K562 (cell line): ENCODE data around the gene TMPRSS7. TPM values are rescaled to one million over a fixed set of nuclear protein-coding genes. Genes with fewer than 3 reads are reported as not detected.

Source experiments
- ATAC-seq: fragments of 200-7000 bp; cut with Tn5 transposase; 3 replicates; pipeline ENCODE4 v1.9.1; 2020; ENCODE audit warnings: moderate library complexity
- BruUV-seq: library from RNA; stranded (reverse); fragments of 400-500 nt; replicated peaks from 2 replicates; lab custom pipeline; 2021; lab: Mats Ljungman, UMichigan
- CTCF ChIA-PET: fragments of 300-600 bp; formaldehyde crosslinking; extraction: SDS; loops from one replicate; lab custom pipeline; 2021; ENCODE audit warnings: low intra/inter-chr PET ratio; lab: Yijun Ruan, JAX
- POLR2A ChIA-PET: fragments of 300-600, 350-650 bp; sonication (Branson Sonifier 250); formaldehyde crosslinking; extraction: SDS; loops from one replicate; lab custom pipeline; 2021; ENCODE audit warnings: antibody characterized with exemption, inconsistent platforms; lab: Yijun Ruan, JAX
- DNase-seq, 4 experiments: peaks; one replicate each; pipeline versions ENCODE4 v3.0.0 to v3.0.0-alpha.2; 2011 to 2018; ENCODE audit warnings: low spot score in 3 of 4, mixed read lengths in 3 of 4; ENCODE audit errors: extremely low read depth in 1 of 4
- FAIRE-seq: peaks from 2 replicates; lab custom pipeline; 2011; peaks lifted over from hg19 to GRCh38; lab: Jason Lieb, UNC
- H2AFZ ChIP-seq: 2 replicates; pipeline ENCODE4 v1.6.0; 2011; ENCODE audit warnings: low read depth, low read length, control low read depth, inconsistent platforms
- H3K27ac ChIP-seq: fragments of 200-600 bp; 3 replicates; pipeline ENCODE4 v1.8.0; 2011; ENCODE audit warnings: low read depth, mild to moderate bottlenecking, control low read depth, inconsistent platforms, low read length, moderate library complexity, mixed read lengths; ENCODE audit errors: extremely low read depth
- H3K27me3 ChIP-seq, 2 experiments: fragments of 300-600 bp in 1 of 2; 2 replicates in 1 of 2; 3 replicates in 1 of 2; pipeline versions ENCODE4 v1.6.0 to v1.8.0; 2011; ENCODE audit warnings: inconsistent platforms in 2 of 2, low read length in 2 of 2, mild to moderate bottlenecking in 1 of 2, mixed read lengths in 1 of 2, moderate library complexity in 1 of 2; ENCODE audit not compliant: control insufficient read depth in 2 of 2, insufficient read depth in 2 of 2
- H3K36me3 ChIP-seq: fragments of 300-600 bp; 3 replicates; pipeline ENCODE4 v1.8.0; 2011; ENCODE audit warnings: mild to moderate bottlenecking, low read length, inconsistent platforms; ENCODE audit not compliant: control insufficient read depth, insufficient read depth
- H3K4me1 ChIP-seq, 2 experiments: fragments of 200-600 bp in 1 of 2; replicated peaks in 1 of 2; 2 replicates in 1 of 2; 3 replicates in 1 of 2; pipeline versions ENCODE4 v1.5.1 to v1.8.0; 2011; ENCODE audit warnings: inconsistent platforms in 2 of 2, low read length in 2 of 2, mild to moderate bottlenecking in 1 of 2, mixed read lengths in 1 of 2, moderate library complexity in 1 of 2; ENCODE audit not compliant: control insufficient read depth in 2 of 2, insufficient read depth in 2 of 2
- H3K4me2 ChIP-seq: 2 replicates; pipeline ENCODE4 v1.6.1; 2011; ENCODE audit warnings: low read length, control low read depth, inconsistent platforms, mixed read lengths; ENCODE audit not compliant: insufficient read depth
- H3K4me3 ChIP-seq: fragments of 200-600 bp; sonication (generic), shearing (Covaris generic); 2 replicates; pipeline ENCODE4 v1.5.1; 2016; ENCODE audit warnings: control low read depth, inconsistent platforms
- H3K79me2 ChIP-seq: fragments of 200-600 bp; 3 replicates; pipeline ENCODE4 v1.8.0; 2011; ENCODE audit warnings: low read length, inconsistent platforms; ENCODE audit not compliant: control insufficient read depth, insufficient read depth
- H3K9ac ChIP-seq, 2 experiments: 2 replicates each; pipeline versions ENCODE4 v1.6.0 to v1.6.1; 2011; ENCODE audit warnings: low read depth in 2 of 2, low read length in 2 of 2, control low read depth in 1 of 2, inconsistent platforms in 1 of 2, mild to moderate bottlenecking in 1 of 2, mixed read lengths in 1 of 2; ENCODE audit not compliant: insufficient read depth in 1 of 2
- H3K9me1 ChIP-seq: one replicate; pipeline ENCODE4 v1.6.0; 2011; ENCODE audit warnings: inconsistent platforms, mild to moderate bottlenecking, low read length, moderate library complexity; ENCODE audit not compliant: control insufficient read depth, insufficient read depth
- H3K9me3 ChIP-seq: replicated peaks from 2 replicates; pipeline ENCODE4 v1.5.1; 2011; ENCODE audit warnings: low read depth, low read length, inconsistent platforms; ENCODE audit not compliant: control insufficient read depth, insufficient read depth
- H4K20me1 ChIP-seq: replicated peaks from 2 replicates; pipeline ENCODE4 v1.6.1; 2011; ENCODE audit warnings: low read length, inconsistent platforms, mixed read lengths; ENCODE audit not compliant: control insufficient read depth, insufficient read depth
- BRCA1 ChIP-seq, 2 experiments: fragments of 450-650 bp in 1 of 2; sonication (generic) in 1 of 2; formaldehyde crosslinking in 1 of 2; IDR thresholded peaks; 2 replicates each; pipeline versions ENCODE4 v1.5.0 to v1.6.1; 2017 to 2020; ENCODE audit warnings: mild to moderate bottlenecking in 1 of 2, missing genetic modification reagents in 1 of 2
- CGGBP1 ChIP-seq: fragments of 250-450 bp; sonication (Bioruptor Pico); IDR thresholded peaks from 2 replicates; pipeline ENCODE4 v1.9.0; 2021; ENCODE audit warnings: mild to moderate bottlenecking
- CHCHD3 ChIP-seq: fragments of 250-450 bp; sonication (Bioruptor Pico); IDR thresholded peaks from 2 replicates; pipeline ENCODE4 v2.1.2; 2022; ENCODE audit warnings: mild to moderate bottlenecking
- FIP1L1 ChIP-seq: fragments of 200-400 bp; formaldehyde crosslinking; IDR thresholded peaks from 2 replicates; pipeline ENCODE4 v1.6.1; 2018; ENCODE audit warnings: mild to moderate bottlenecking, low read depth, low read length; ENCODE audit not compliant: poor library complexity, severe bottlenecking
- NCOA6 ChIP-seq: fragments of 450-650 bp; IDR thresholded peaks from 2 replicates; pipeline ENCODE4 v1.6.1; 2017; ENCODE audit warnings: mild to moderate bottlenecking
- SPI1 ChIP-seq: IDR thresholded peaks from 2 replicates; pipeline ENCODE4 v1.6.1; 2011; ENCODE audit warnings: low read depth, low read length, control low read depth, borderline replicate concordance
- TBL1XR1 ChIP-seq, 2 experiments: IDR thresholded peaks; 2 replicates each; pipeline ENCODE4 v1.6.1; 2012; ENCODE audit warnings: improper control_type of control experiment in 2 of 2, low read length in 2 of 2, mild to moderate bottlenecking in 1 of 2
- WGBS: fragments of 100-300 bp; shearing (Covaris generic); methylation state at CpG from one replicate; pipeline ENCODE4 v1.1.6; 2016; ENCODE audit warnings: low coverage, mixed read lengths; ENCODE audit not compliant: insufficient coverage; ENCODE audit errors: missing lambda C conversion rate; 5-methylcytosine and 5-hydroxymethylcytosine counted together
- in situ Hi-C: fragments of 300-500 bp; cut with MboI; formaldehyde crosslinking; loops from 4 replicates; pipeline ENCODE4 v1.15.0; 2018; ENCODE audit warnings: inconsistent platforms, mixed read lengths
- intact Hi-C: fragments of 100-400 bp; cut with micrococcal nuclease; formaldehyde crosslinking; loops from 2 replicates; pipeline ENCODE4 v1.14.2; 2022
- polyA plus RNA-seq, 8 experiments: library from polyadenylated mRNA; depleted of rRNA in 4 of 8; stranded (reverse) in 5 of 8; unstranded in 3 of 8; fragments of >200 nt; fragmentation: Nextera tagmentation in 2 of 8; fragmentation: Illumina TruSeq in 1 of 8; extraction: Ambion mirVana in 2 of 8; extraction: Trizol in 1 of 8; gene quantifications; 2 replicates each; pipeline versions ENCODE4 v1.2.1 to v1.2.3, GENCODE V29; 2011 to 2014; ENCODE audit warnings: inconsistent platforms in 1 of 8, missing spikeins in 1 of 8
- total RNA-seq, 7 experiments: library from RNA; depleted of rRNA in 6 of 7; stranded (reverse); fragments of >200 nt in 6 of 7; fragmentation: Illumina TruSeq in 2 of 7; extraction: Trizol in 2 of 7; gene quantifications; 2 replicates each; pipeline versions ENCODE4 v1.2.1 to v1.2.3, GENCODE V29; 2011 to 2021; ENCODE audit warnings: low replicate concordance in 1 of 7
- TF ChIP-seq, protein P1 (sequence below): sonication (generic); formaldehyde crosslinking; IDR thresholded peaks from 2 replicates; pipeline ENCODE4 v1.8.0; 2022; ENCODE audit warnings: mild to moderate bottlenecking, missing genetic modification reagents, borderline replicate concordance
- TF ChIP-seq, protein P2 (sequence below): fragments of 250-450 bp; sonication (Bioruptor Pico); IDR thresholded peaks from 2 replicates; pipeline ENCODE4 v1.5.1; 2021; ENCODE audit warnings: mild to moderate bottlenecking
- TF ChIP-seq, protein P3 (sequence below): fragments of 450-650 bp; IDR thresholded peaks from 2 replicates; pipeline ENCODE4 v1.6.1; 2016; ENCODE audit warnings: low read depth, mild to moderate bottlenecking, moderate library complexity

The TMPRSS7 gene
- total and polyA plus RNA-seq, 9 of the 15 experiments (the other 6 are each of a cell fraction or from before 2014, with no cell fraction given), result not detected

GRCh38 chr3:112123548-112123947 is 89.0 kb downstream of the TMPRSS7 start:
- Histone ChIP-seq H3K27me3 (no peaks in the 10 kb centered on the region), H3K79me2 (no peaks in the 10 kb centered on the region), H4K20me1 (no peaks in the 10 kb centered on the region), H3K36me3 (no peaks in the 10 kb centered on the region), H3K4me1 (no peaks in the 10 kb centered on the region), H3K9ac (no peak overlapping the region), H3K9me1 (no peaks in the 10 kb centered on the region), H3K27ac (no peak overlapping the region), H3K4me2 (no peak overlapping the region), H2AFZ (no peak overlapping the region), H3K9me3 (no peaks in the 10 kb centered on the region), H3K4me3 (no peak overlapping the region)
- no TSS peak for BruUV-seq
- ATAC-seq, result no peak
- ChIA-PET CTCF (no interaction called here), POLR2A (no interaction called here)
- no peak for DNase-seq
- TF ChIP-seq NCOA6 (no peak), CHCHD3 (CRISPR knock-in tag) (no peak), CGGBP1 (CRISPR knock-in tag) (no peak)
- in situ Hi-C loops, result loop anchor here (25.0 kb wide), 1 partner anchor 389 kb away; no protein-coding TSS in a partner anchor
- WGBS, result 8% methylated on average over 2 of the region's 2 CpGs
- FAIRE-seq, result no peak
- intact Hi-C loops, result no loop called here

DNA sequence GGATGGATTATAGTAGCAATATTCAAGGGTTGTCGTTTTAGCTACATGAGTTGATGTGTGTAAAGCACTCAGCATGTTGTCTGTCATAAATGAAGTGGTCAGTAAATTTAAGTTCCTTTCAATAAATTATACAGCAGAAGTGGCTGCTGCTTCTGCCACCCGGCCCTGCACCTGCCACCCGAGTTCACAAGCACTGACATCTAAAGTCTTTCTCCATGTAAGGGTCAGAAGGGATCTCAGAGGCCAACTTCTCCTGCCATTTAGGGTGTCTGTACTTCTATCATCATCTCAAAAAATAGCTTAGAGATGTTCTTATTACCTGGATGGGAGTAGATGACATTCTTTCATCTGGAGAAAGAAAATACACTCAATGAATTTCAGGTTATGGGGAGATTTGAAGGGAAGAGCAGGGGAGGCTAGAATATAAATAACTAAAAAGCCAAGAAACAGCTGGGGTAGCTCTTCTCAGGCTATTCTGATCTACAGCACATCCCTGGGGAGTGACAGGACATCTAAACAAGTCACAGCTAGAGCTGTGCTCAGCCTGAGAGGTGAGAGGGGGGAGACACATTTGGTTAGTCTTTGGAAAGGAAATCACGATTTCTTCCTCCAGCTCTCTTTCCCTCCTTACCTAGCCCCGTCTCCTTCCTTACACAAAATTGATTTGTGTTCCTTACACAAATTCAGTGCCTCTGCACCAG is 90.5 kb downstream of the TMPRSS7 start:
- H3K4me2 ChIP-seq, result no peak overlapping the region
- H3K27ac ChIP-seq, result no peak overlapping the region
- no peaks in the 10 kb centered on the region for H3K27me3 ChIP-seq
- no peaks in the 10 kb centered on the region for H4K20me1 ChIP-seq
- ChIA-PET POLR2A (interaction anchor here (0.6 to 1.2 kb wide), 2 partner anchors 21 to 428 kb away, joined by 3 to 4 read pairs; no protein-coding TSS in a partner anchor), CTCF (no interaction called here)
- FAIRE-seq (no peak), DNase-seq (no peak), ATAC-seq (no peak)
- no peak overlapping the region for H3K9ac ChIP-seq
- no peak overlapping the region for H2AFZ ChIP-seq
- no peaks in the 10 kb centered on the region for H3K36me3 ChIP-seq
- in situ Hi-C loops (loop anchor here (25.0 kb wide), 1 partner anchor 387 kb away; no protein-coding TSS in a partner anchor), intact Hi-C loops (no loop called here)
- no peak overlapping the region for H3K4me3 ChIP-seq
- H3K79me2 ChIP-seq, result no peaks in the 10 kb centered on the region
- WGBS, result 6% methylated on average over 3 of the region's 5 CpGs
- BruUV-seq, result no TSS peak
- no peaks in the 10 kb centered on the region for H3K4me1 ChIP-seq
- no peaks in the 10 kb centered on the region for H3K9me1 ChIP-seq
- H3K9me3 ChIP-seq, result no peaks in the 10 kb centered on the region
- TF ChIP-seq TBL1XR1 (IDR thresholded peaks at IDR 0.05; ENCODE audit: low read length in 2 of 2) (no peak), FIP1L1 (no peak), BRCA1 (IDR thresholded peaks at IDR 0.05) (no peak), BRCA1 (CRISPR knock-in tag; IDR thresholded peaks at IDR 0.05) (no peak), SPI1 (no peak)
- TF ChIP-seq, protein P1, sequence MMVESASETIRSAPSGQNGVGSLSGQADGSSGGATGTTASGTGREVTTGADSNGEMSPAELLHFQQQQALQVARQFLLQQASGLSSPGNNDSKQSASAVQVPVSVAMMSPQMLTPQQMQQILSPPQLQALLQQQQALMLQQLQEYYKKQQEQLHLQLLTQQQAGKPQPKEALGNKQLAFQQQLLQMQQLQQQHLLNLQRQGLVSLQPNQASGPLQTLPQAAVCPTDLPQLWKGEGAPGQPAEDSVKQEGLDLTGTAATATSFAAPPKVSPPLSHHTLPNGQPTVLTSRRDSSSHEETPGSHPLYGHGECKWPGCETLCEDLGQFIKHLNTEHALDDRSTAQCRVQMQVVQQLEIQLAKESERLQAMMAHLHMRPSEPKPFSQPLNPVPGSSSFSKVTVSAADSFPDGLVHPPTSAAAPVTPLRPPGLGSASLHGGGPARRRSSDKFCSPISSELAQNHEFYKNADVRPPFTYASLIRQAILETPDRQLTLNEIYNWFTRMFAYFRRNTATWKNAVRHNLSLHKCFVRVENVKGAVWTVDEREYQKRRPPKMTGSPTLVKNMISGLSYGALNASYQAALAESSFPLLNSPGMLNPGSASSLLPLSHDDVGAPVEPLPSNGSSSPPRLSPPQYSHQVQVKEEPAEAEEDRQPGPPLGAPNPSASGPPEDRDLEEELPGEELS (CRISPR knock-in tag), result no peak
- TF ChIP-seq, protein P2, sequence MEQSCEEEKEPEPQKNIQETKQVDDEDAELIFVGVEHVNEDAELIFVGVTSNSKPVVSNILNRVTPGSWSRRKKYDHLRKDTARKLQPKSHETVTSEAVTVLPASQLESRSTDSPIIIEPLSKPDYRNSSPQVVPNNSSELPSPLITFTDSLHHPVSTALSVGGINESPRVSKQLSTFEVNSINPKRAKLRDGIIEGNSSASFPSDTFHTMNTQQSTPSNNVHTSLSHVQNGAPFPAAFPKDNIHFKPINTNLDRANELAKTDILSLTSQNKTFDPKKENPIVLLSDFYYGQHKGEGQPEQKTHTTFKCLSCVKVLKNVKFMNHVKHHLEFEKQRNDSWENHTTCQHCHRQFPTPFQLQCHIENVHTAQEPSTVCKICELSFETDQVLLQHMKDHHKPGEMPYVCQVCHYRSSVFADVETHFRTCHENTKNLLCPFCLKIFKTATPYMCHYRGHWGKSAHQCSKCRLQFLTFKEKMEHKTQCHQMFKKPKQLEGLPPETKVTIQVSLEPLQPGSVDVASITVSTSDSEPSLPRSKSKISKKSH (CRISPR knock-in tag), result no peak
- TF ChIP-seq, protein P3, sequence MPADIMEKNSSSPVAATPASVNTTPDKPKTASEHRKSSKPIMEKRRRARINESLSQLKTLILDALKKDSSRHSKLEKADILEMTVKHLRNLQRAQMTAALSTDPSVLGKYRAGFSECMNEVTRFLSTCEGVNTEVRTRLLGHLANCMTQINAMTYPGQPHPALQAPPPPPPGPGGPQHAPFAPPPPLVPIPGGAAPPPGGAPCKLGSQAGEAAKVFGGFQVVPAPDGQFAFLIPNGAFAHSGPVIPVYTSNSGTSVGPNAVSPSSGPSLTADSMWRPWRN, result no peak
